Measurements from ENCODE around the gene TPRN.

- TF ChIP-seq POLR2A (IDR thresholded peaks at IDR 0.05; ENCODE audit: low read depth, low read length) = no peak
- no peak for TF ChIP-seq TAF1 (IDR thresholded peaks at IDR 0.05; ENCODE audit: borderline replicate concordance, low read depth, low read length)
- TF ChIP-seq POLR2AphosphoS5 (IDR thresholded peaks at IDR 0.05; ENCODE audit: low read depth, low read length) = no peak
Measured at GRCh38 chr9:137172901-137173795, 27.4 kb downstream of the TPRN start.

Data from GM12892 (cell line).